ENCODE data around the gene LEPR. TPM values are rescaled to one million over a fixed set of nuclear protein-coding genes. Genes with fewer than 3 reads are reported as not detected.
"Not testable (repeated sequence)": the region's sequence is repeated elsewhere in the genome, so short reads cannot be mapped to it uniquely, and the experiment has no call there.

Gene LEPR
- total RNA-seq, 2 experiments from 2014 or later = 2.2 to 3.7 TPM

- peaks cover 2% of the 10 kb centered on the region for H3K36me3 Mint-ChIP-seq
- no peaks in the 10 kb centered on the region for H3K27me3 Mint-ChIP-seq
- ATAC-seq (no peak), DNase-seq (no peak)
- no peaks in the 10 kb centered on the region for H3K9me3 Mint-ChIP-seq (ENCODE audit: low read depth)
- no peak overlapping the region for H3K4me3 Mint-ChIP-seq
- H3K27ac Mint-ChIP-seq = no peak overlapping the region
- peaks cover under 1% of the 10 kb centered on the region for H3K4me1 Mint-ChIP-seq
- CTCF ChIA-PET = no interaction called here
Measured at GRCh38 chr1:65449214-65449823, 28.9 kb downstream of the LEPR start.

GRCh38 chr1:65455678-65456077, 35.2 kb downstream of the LEPR start:
- H3K9me3 Mint-ChIP-seq (ENCODE audit: low read depth); DNase-seq; H3K27me3 Mint-ChIP-seq; CTCF ChIA-PET; ATAC-seq; H3K4me3 Mint-ChIP-seq; H3K36me3 Mint-ChIP-seq; H3K27ac Mint-ChIP-seq: not testable (repeated sequence)
- peaks cover 22% of the 10 kb centered on the region for H3K4me1 Mint-ChIP-seq

GRCh38 chr1:65456481-65456880, 36.0 kb downstream of the LEPR start:
- no peak overlapping the region for H3K27ac Mint-ChIP-seq
- H3K9me3 Mint-ChIP-seq (ENCODE audit: low read depth) = no peaks in the 10 kb centered on the region
- CTCF ChIA-PET = no interaction called here
- H3K36me3 Mint-ChIP-seq = peaks cover 7% of the 10 kb centered on the region
- peaks cover 22% of the 10 kb centered on the region for H3K4me1 Mint-ChIP-seq
- no peaks in the 10 kb centered on the region for H3K27me3 Mint-ChIP-seq
- no peak overlapping the region for H3K4me3 Mint-ChIP-seq
- ATAC-seq (no peak), DNase-seq (no peak)

GRCh38 chr1:65457868-65458267, 37.4 kb downstream of the LEPR start:
- Mint-ChIP-seq H3K9me3 (ENCODE audit: low read depth) (no peaks in the 10 kb centered on the region), H3K27ac (no peak overlapping the region), H3K4me1 (peaks cover 22% of the 10 kb centered on the region), H3K4me3 (no peak overlapping the region), H3K27me3 (no peaks in the 10 kb centered on the region), H3K36me3 (peaks cover 7% of the 10 kb centered on the region)
- peak; percentile 47 for ATAC-seq
- CTCF ChIA-PET = interaction anchor here (0.8 to 2.3 kb wide), 6 partner anchors 17 to 230 kb away, joined by 3 to 23 read pairs (median 4); partner anchors contain the start of genes LEPR and LEPROT
- DNase-seq = no peak

- peaks cover 3% of the 10 kb centered on the region for H3K27me3 Mint-ChIP-seq
- no peak overlapping the region for H3K4me3 Mint-ChIP-seq
- H3K4me1 Mint-ChIP-seq = peaks cover 22% of the 10 kb centered on the region
- ATAC-seq (peak; percentile 16), DNase-seq (no peak)
- H3K36me3 Mint-ChIP-seq = peaks cover 7% of the 10 kb centered on the region
- CTCF ChIA-PET = interaction anchor here (0.6 to 2.3 kb wide), 26 partner anchors 13 to 396 kb away, joined by 3 to 23 read pairs (median 4); partner anchors contain the start of genes LEPR and LEPROT
- H3K27ac Mint-ChIP-seq = no peak overlapping the region
- H3K9me3 Mint-ChIP-seq (ENCODE audit: low read depth) = no peaks in the 10 kb centered on the region
Measured at GRCh38 chr1:65458730-65459396, 38.4 kb downstream of the LEPR start.

GRCh38 chr1:65459397-65459768, 38.9 kb downstream of the LEPR start:
- no peak overlapping the region for H3K4me3 Mint-ChIP-seq
- H3K27me3 Mint-ChIP-seq = peaks cover 4% of the 10 kb centered on the region
- peak; percentile 73 for ATAC-seq
- H3K4me1 Mint-ChIP-seq = peaks cover 22% of the 10 kb centered on the region
- H3K27ac Mint-ChIP-seq = no peak overlapping the region
- CTCF ChIA-PET = interaction anchor here (0.6 to 2.3 kb wide), 25 partner anchors 13 to 397 kb away, joined by 3 to 23 read pairs (median 4); partner anchors contain the start of genes LEPR and LEPROT
- no peaks in the 10 kb centered on the region for H3K9me3 Mint-ChIP-seq (ENCODE audit: low read depth)
- peaks cover 7% of the 10 kb centered on the region for H3K36me3 Mint-ChIP-seq
- no peak for DNase-seq

- H3K9me3 Mint-ChIP-seq (ENCODE audit: low read depth); ATAC-seq; DNase-seq; H3K4me3 Mint-ChIP-seq; H3K27me3 Mint-ChIP-seq; H3K4me1 Mint-ChIP-seq; H3K36me3 Mint-ChIP-seq; CTCF ChIA-PET; H3K27ac Mint-ChIP-seq: not testable (repeated sequence)
Measured at GRCh38 chr1:65465837-65466236, 45.4 kb downstream of the LEPR start.

- Mint-ChIP-seq H3K27me3 (peaks cover 4% of the 10 kb centered on the region), H3K4me1 (no peaks in the 10 kb centered on the region), H3K9me3 (ENCODE audit: low read depth) (peaks cover 2% of the 10 kb centered on the region), H3K36me3 (peaks cover 3% of the 10 kb centered on the region), H3K4me3 (no peak overlapping the region), H3K27ac (no peak overlapping the region)
- DNase-seq (no peak), ATAC-seq (no peak)
- CTCF ChIA-PET = no interaction called here
Measured at GRCh38 chr1:65467536-65467935, 47.1 kb downstream of the LEPR start.

GRCh38 chr1:65469126-65469888, 48.8 kb downstream of the LEPR start:
- peaks cover 2% of the 10 kb centered on the region for H3K9me3 Mint-ChIP-seq (ENCODE audit: low read depth)
- CTCF ChIA-PET = no interaction called here
- DNase-seq = no peak
- H3K36me3 Mint-ChIP-seq = peaks cover 3% of the 10 kb centered on the region
- H3K27me3 Mint-ChIP-seq = no peaks in the 10 kb centered on the region
- no peak overlapping the region for H3K4me3 Mint-ChIP-seq
- no peak for ATAC-seq
- no peak overlapping the region for H3K27ac Mint-ChIP-seq
- no peaks in the 10 kb centered on the region for H3K4me1 Mint-ChIP-seq

GRCh38 chr1:65469889-65470340, 49.4 kb downstream of the LEPR start:
- ATAC-seq (no peak), DNase-seq (no peak)
- no peak overlapping the region for H3K4me3 Mint-ChIP-seq
- no peaks in the 10 kb centered on the region for H3K4me1 Mint-ChIP-seq
- no peaks in the 10 kb centered on the region for H3K27me3 Mint-ChIP-seq
- H3K9me3 Mint-ChIP-seq (ENCODE audit: low read depth) = peaks cover 2% of the 10 kb centered on the region
- no peak overlapping the region for H3K27ac Mint-ChIP-seq
- CTCF ChIA-PET = no interaction called here
- H3K36me3 Mint-ChIP-seq = peaks cover 1% of the 10 kb centered on the region

Other genes starting within 250 kb of the LEPR start
- gene DNAJC6, start 111.1 kb upstream of the LEPR start, total RNA-seq = 1 to 10 TPM; 4.1 to 6.2 TPM
- gene LEPROT, start within 50 bp of the LEPR start, total RNA-seq = 10 to 100 TPM; 23.8 to 27.3 TPM

All from activated CD8-positive, alpha-beta memory T cell treated with anti-CD3 and anti-CD28 coated beads, Interleukin-2, amount 10 ng/mL, durations not matched to agents 7 days and 5 days (primary cell).